MM.1S (cell line): Measurements from ENCODE around the gene KLHDC7A.

Experiments
- DNase-seq: peaks from one replicate; pipeline ENCODE4 v3.0.0-alpha.2; 2015
- H2AFZ ChIP-seq: fragments of 300-600 bp; sonication (generic); 2 replicates; pipeline ENCODE4 v1.6.0; 2016; ENCODE audit warnings: antibody characterized with exemption, low read length
- H3F3A ChIP-seq: fragments of 300-600 bp; sonication (generic); 2 replicates; pipeline ENCODE4 v1.6.1; 2016; ENCODE audit warnings: mild to moderate bottlenecking, antibody characterized with exemption, low read length, moderate library complexity, mixed read lengths; ENCODE audit not compliant: insufficient read depth
- H3K27ac ChIP-seq: fragments of 300-600 bp; sonication (generic); 2 replicates; pipeline ENCODE4 v1.5.1; 2016; ENCODE audit warnings: mild to moderate bottlenecking, low read length
- H3K27me3 ChIP-seq: fragments of 300-600 bp; sonication (generic); replicated peaks from 2 replicates; pipeline ENCODE4 v1.6.0; 2016; ENCODE audit warnings: low read length; ENCODE audit not compliant: insufficient read depth
- H3K36me3 ChIP-seq: fragments of 300-600 bp; sonication (generic); replicated peaks from 2 replicates; pipeline ENCODE4 v1.6.1; 2016; ENCODE audit warnings: mild to moderate bottlenecking, low read length, mixed read lengths; ENCODE audit not compliant: insufficient read depth
- H3K4me1 ChIP-seq: fragments of 300-600 bp; sonication (generic); 2 replicates; pipeline ENCODE4 v1.6.1; 2016; ENCODE audit warnings: low read length, mixed read lengths
- H3K4me2 ChIP-seq: fragments of 300-600 bp; sonication (generic); 2 replicates; pipeline ENCODE4 v1.6.0; 2016; ENCODE audit warnings: low read depth, low read length
- H3K4me3 ChIP-seq: fragments of 300-600 bp; sonication (generic); 2 replicates; pipeline ENCODE4 v1.5.1; 2016; ENCODE audit warnings: low read length, mixed read lengths
- H3K79me2 ChIP-seq: fragments of 300-600 bp; sonication (generic); 2 replicates; pipeline ENCODE4 v1.6.1; 2016; ENCODE audit warnings: mixed run types, low read length, mixed read lengths
- H3K9ac ChIP-seq: fragments of 300-600 bp; sonication (generic); 2 replicates; pipeline ENCODE4 v1.6.1; 2016; ENCODE audit warnings: low read length, mixed read lengths
- H3K9me2 ChIP-seq: fragments of 300-600 bp; sonication (generic); replicated peaks from 2 replicates; pipeline ENCODE4 v1.6.1; 2016; ENCODE audit warnings: mild to moderate bottlenecking, low read length, mixed read lengths; ENCODE audit not compliant: insufficient read depth
- H3K9me3 ChIP-seq: fragments of 300-600 bp; sonication (generic); replicated peaks from 2 replicates; pipeline ENCODE4 v1.6.1; 2016; ENCODE audit warnings: mild to moderate bottlenecking, low read length, mixed read lengths; ENCODE audit not compliant: insufficient read depth
- H4K20me1 ChIP-seq: fragments of 300-600 bp; sonication (generic); 2 replicates; pipeline ENCODE4 v1.6.1; 2016; ENCODE audit warnings: mild to moderate bottlenecking, low read length, moderate library complexity, mixed read lengths; ENCODE audit not compliant: insufficient read depth
- CTCF ChIP-seq: fragments of 300-600 bp; sonication (generic); IDR thresholded peaks from 2 replicates; pipeline ENCODE4 v1.5.1; 2016; ENCODE audit warnings: antibody characterized with exemption, low read length, mixed read lengths
- EZH2 ChIP-seq: fragments of 300-600 bp; sonication (generic); optimal IDR thresholded peaks from 2 replicates; pipeline ENCODE3; 2017; ENCODE audit warnings: low read depth, mild to moderate bottlenecking, antibody characterized with exemption, low read length, mixed read lengths
- EZH2phosphoT487 ChIP-seq: fragments of 300-600 bp; sonication (generic); IDR thresholded peaks from 2 replicates; pipeline ENCODE4 v1.6.1; 2018; ENCODE audit warnings: antibody characterized with exemption, low read length

Gene KLHDC7A

GRCh38 chr1:18515120-18515667 lies 34.5 kb downstream of the KLHDC7A start:
- no peaks in the 10 kb centered on the region for H3K9me3 ChIP-seq
- no peak overlapping the region for H2AFZ ChIP-seq
- no peak overlapping the region for H3K4me3 ChIP-seq
- no peak overlapping the region for H3K9ac ChIP-seq
- no peak overlapping the region for H3K27ac ChIP-seq
- no peaks in the 10 kb centered on the region for H4K20me1 ChIP-seq
- no peaks in the 10 kb centered on the region for H3F3A ChIP-seq
- H3K27me3 ChIP-seq: peaks cover 73% of the 10 kb centered on the region
- H3K36me3 ChIP-seq: no peaks in the 10 kb centered on the region
- no peak overlapping the region for H3K4me2 ChIP-seq
- DNase-seq: no peak
- no peaks in the 10 kb centered on the region for H3K4me1 ChIP-seq
- H3K9me2 ChIP-seq: no peaks in the 10 kb centered on the region
- no peak for TF ChIP-seq EZH2phosphoT487
- TF ChIP-seq CTCF: no peak
- TF ChIP-seq EZH2: no peak
- H3K79me2 ChIP-seq: no peaks in the 10 kb centered on the region

- Histone ChIP-seq H3K4me2 (no peak overlapping the region), H2AFZ (no peak overlapping the region), H3K36me3 (no peaks in the 10 kb centered on the region), H3K9ac (no peak overlapping the region), H3K27ac (no peak overlapping the region), H3K9me3 (no peaks in the 10 kb centered on the region), H3K4me3 (no peak overlapping the region), H3F3A (no peaks in the 10 kb centered on the region), H4K20me1 (no peaks in the 10 kb centered on the region), H3K79me2 (no peaks in the 10 kb centered on the region), H3K27me3 (peaks cover 76% of the 10 kb centered on the region), H3K9me2 (no peaks in the 10 kb centered on the region), H3K4me1 (no peaks in the 10 kb centered on the region)
- no peak for DNase-seq
- TF ChIP-seq EZH2phosphoT487: no peak
- TF ChIP-seq CTCF: no peak
- TF ChIP-seq EZH2: no peak
Measured at GRCh38 chr1:18516473-18516872, 35.7 kb downstream of the KLHDC7A start.

- H3K36me3 ChIP-seq: no peaks in the 10 kb centered on the region
- H3K4me1 ChIP-seq: no peaks in the 10 kb centered on the region
- no peaks in the 10 kb centered on the region for H3K9me3 ChIP-seq
- peaks cover 72% of the 10 kb centered on the region for H3K27me3 ChIP-seq
- no peak overlapping the region for H3K4me3 ChIP-seq
- no peak overlapping the region for H2AFZ ChIP-seq
- H3F3A ChIP-seq: no peaks in the 10 kb centered on the region
- no peak overlapping the region for H3K4me2 ChIP-seq
- H3K79me2 ChIP-seq: no peaks in the 10 kb centered on the region
- TF ChIP-seq EZH2phosphoT487 (no peak), CTCF (no peak), EZH2 (no peak)
- no peak for DNase-seq
- no peaks in the 10 kb centered on the region for H3K9me2 ChIP-seq
- H4K20me1 ChIP-seq: no peaks in the 10 kb centered on the region
- no peak overlapping the region for H3K9ac ChIP-seq
- H3K27ac ChIP-seq: no peak overlapping the region
Measured at GRCh38 chr1:18526436-18527275, 45.9 kb downstream of the KLHDC7A start.
